Activated CD4-positive, alpha-beta T cell treated with anti-CD3 and anti-CD28 coated beads, Interleukin-2, amount 50 U/mL, for 16 hours (primary cell): ENCODE data around the gene PRSS50.

Experiments used
- DNase-seq: peaks from one replicate; pipeline ENCODE4 v3.0.0-alpha.2; 2020

Gene PRSS50

GRCh38 chr3:46724424-46724823, 6.8 kb upstream of the PRSS50 start:
- peak; percentile 64 for DNase-seq

DNA sequence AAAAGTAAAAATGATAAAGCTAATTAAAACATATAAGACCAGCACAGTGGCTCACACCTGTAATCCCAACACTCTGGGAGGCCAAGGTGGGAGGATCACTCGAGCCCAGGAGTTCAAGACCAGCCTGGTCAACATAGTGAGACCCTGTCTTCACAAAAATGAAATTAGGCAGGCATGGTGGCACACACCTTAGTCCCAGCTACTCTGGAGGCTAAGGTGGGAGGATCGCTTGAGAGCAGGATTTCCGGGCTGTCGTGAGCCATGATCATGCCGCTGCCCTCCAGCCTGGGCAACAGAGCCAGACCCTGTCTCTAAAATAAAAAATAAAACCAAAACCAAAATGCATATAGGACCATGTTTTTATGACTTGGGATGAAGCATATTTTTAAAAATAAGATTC, 4.8 kb upstream of the PRSS50 start:
- no peak for DNase-seq

DNA sequence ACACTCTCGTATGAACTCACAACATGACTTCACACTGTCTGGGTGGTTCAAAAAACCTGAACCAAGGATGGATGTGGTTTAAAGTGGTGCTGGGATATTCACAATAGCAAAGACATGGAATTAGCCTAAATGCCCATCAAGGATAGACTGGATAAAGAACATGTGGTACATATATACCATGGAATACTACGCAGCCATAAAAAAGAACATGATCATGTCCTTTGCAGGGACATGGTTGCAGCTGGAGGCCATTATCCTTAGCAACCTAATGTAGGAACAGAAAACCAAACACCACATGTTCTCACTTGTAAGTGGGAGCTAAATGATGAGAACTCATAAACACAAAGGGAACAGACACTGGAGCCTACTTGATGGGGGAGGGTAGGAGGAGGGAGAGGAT, 3.3 kb upstream of the PRSS50 start:
- DNase-seq: no peak

DNA sequence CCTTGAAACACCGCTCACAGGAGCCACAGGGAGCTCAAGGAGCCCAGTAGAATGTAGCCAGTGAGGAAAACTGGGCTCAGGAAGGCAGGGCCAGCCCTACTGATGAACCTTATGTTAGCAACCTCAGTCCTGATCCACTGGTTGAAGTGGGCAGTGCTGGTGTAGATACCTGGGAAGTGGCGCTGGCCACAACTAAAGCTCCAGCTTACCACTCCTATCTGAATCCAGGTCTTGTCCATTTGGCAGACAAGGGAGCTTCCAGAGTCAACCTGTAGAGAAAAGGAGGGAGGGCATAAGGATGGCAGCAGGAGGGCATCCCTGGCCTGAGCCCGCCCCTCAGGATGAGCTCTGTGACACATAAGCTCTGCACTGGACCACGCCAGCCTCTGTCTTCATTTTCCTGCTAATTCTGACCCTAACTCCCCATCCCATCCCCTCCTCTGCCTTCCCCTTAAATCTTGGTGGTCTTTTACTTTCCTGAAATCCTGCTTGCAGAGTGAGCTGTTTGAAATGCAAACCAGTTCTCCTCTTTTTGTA, 2.1 kb upstream of the PRSS50 start:
- DNase-seq: no peak

GRCh38 chr3:46719044-46719565, 1.4 kb upstream of the PRSS50 start:
- no peak for DNase-seq

- DNase-seq: no peak
These were observed 918 bp downstream of the PRSS50 start for GRCh38 chr3:46716461-46717441.

GRCh38 chr3:46715507-46716175, 2.0 kb downstream of the PRSS50 start:
- no peak for DNase-seq

- DNase-seq: no peak
These were observed 2.8 kb downstream of the PRSS50 start for GRCh38 chr3:46714728-46715506.

DNA sequence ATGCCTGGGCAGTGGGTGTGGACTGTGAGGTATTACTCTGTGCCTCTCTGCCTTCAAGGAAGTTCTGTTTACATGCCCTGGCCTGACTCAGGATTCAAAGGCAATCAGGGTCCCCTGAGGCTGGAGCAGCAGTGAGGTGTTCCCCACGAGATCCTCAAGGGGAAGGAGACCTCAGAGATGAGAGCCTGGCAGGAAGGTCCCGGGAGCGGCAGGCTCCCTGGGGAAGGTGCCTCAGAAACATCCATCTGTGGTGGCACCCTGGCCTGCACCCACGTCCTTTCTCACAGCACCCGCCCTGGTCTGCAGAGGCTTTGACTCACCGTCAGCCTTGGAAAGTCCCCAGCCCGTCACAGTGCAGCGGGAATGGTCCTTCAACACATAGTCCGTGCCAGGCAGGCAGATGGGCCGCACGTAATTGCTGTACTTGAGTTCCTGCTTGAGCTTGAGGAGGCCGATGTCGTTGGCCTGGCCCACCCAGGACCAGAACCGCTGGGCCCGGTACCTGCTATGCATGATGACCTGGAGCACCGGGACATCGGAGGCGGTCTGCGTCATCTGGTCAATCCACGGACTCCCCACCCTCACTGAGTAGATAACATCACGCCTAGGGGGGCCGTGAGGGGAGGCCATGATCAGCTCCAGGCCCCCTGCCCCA, 3.6 kb downstream of the PRSS50 start:
- peak; percentile 71 for DNase-seq

GRCh38 chr3:46713050-46713897, 4.4 kb downstream of the PRSS50 start:
- no peak for DNase-seq

DNA sequence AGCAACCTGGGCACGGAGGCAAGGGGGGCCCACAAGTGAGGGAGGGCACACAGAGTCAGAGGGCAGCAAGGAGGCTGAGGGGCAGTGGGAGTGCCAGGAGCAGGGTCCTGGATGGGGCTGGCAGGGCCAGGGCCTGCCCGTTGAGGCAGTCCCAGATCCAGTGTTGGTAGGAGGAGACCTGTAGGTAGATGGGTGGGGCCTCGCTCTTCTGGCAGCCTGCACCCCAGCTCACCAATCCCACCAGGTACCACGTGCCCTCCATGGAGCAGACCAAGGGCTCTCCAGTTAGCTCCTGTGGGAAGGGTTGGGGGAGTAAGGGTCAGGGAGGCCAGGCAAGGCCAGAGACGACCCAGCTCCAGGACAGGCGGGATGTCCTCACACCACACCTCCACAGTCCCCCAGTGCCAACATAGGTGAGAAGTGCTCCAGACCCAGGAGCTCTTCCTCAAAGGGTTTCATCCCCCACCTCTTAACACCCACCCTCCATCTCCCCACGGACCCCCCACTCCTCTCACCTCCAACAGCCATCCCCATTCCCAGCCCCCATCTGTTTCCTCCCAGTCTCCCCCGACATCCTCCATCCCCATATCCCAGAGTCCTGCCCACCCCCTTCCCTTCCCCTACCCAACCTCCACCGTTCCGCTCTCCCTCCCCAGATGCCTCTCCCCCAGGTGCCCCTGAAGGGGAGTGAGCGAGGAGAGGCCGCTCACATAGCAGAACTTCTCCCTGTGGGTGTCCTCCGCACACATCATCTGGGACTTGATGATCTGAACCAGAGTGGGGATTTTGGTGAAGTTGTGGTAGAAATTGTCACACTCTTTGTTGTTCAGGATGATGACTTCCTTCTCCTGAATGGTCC, 5.2 kb downstream of the PRSS50 start:
- no peak for DNase-seq

- no peak for DNase-seq
These were observed 5.9 kb downstream of the PRSS50 start for GRCh38 chr3:46711760-46712159.

GRCh38 chr3:46711305-46711704, 6.4 kb downstream of the PRSS50 start:
- DNase-seq: no peak

DNA sequence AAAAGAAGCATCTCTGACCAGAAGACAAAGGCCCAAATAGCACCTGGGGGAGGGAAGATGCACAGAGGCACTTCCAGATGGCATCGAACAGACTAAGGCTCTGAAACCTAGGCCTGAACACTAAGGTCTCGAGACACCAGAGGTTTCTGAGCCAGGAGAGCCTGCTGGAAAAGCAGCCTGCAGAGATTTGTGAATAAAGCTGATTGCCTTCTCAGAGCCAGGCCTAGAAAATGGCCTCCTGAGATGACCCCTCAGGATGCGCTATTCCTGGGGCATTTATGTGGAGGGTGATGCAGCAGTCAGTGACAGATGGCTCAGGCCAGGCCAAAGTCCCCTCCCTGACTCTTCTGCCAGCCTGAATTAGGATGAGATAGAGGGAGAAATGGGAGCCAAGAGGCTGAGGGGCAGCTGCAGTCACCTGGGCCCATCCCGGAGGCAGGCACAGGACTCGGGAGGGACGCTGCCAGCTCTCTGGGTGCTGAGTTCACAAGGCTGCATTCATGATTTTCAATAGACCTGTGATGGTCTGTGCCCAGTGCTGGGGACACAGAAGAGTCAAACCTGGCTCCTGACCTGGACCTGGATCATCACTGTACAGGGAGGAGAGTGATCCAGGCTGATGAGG, 6.9 kb downstream of the PRSS50 start:
- DNase-seq: no peak

DNA sequence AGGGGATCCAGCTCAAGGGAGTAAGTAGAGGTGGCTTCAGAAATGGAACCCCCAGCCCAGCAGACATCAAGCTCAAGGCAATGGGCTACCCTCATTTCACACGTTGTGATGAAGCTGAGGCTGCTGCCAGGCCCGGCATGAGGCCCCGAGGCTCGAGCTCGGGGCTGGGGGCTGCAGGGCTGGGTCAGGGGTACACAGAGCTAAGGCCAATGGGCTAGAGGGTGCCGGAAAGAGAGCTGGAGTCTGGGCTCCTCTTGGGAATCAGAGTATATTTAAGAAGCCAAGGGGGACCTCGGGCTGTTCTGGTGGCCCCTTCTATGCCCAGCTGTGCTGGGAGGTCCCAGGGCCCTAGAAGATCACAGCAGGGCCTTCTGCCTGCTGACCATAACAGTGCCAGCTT, 7.4 kb downstream of the PRSS50 start:
- no peak for DNase-seq

DNA sequence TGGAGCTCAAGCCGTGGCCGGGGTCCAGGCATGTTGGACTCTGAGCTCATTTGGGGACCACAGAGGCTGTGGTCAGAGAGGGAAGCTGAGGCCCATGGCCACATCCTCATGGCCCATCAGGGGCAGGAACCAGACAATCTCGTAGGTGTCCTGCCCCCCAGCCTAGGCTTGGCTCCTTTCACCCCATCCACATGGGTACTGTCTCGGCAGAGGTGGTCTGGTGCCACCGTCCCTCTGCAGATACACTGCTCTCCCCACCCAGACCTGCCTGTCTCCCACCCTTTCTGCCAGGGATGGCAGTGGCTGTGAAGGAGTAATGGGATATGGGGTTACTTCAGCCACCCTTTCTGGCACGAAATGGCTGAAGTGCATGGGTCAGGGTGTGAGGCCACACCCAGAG, 7.9 kb downstream of the PRSS50 start:
- DNase-seq: no peak

GRCh38 chr3:46709157-46709654, 8.5 kb downstream of the PRSS50 start:
- no peak for DNase-seq

GRCh38 chr3:46708401-46709156, 9.1 kb downstream of the PRSS50 start:
- DNase-seq: no peak

DNA sequence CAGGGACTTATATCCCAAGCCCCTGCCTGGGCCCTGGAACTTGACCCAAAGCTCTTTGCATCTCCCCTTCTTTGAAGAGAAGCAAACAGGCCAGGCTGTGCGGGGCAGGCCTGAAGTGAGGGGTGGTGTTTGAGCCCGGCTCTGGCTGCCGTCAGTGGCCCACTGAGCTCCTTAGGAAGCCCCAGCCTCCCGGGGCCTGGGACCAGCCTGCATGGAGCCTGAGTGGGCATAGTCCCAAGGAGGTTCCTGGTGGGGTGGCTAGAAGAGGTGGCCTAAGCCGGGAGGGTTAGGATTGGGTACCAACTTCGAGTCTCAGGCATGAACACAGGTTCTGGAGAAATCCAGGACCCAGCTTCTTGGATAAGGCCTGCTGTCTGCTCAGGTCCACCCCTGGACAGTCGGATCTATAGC, 10.1 kb downstream of the PRSS50 start:
- DNase-seq: no peak
